ENCODE measurements around the gene XKR8.
"Not testable (repeated sequence)": the region's sequence is repeated elsewhere in the genome, so short reads cannot be mapped to it uniquely, and the experiment has no call there.

The XKR8 gene

GRCh38 chr1:27981145-27981544 is 21.4 kb downstream of the XKR8 start:
- DNase-seq (ENCODE audit: insufficient read length, low spot score) (no peak), FAIRE-seq (no peak)

GRCh38 chr1:27990920-27991537 is 31.3 kb downstream of the XKR8 start:
- DNase-seq (ENCODE audit: insufficient read length, low spot score), result no peak
- FAIRE-seq, result no peak

GRCh38 chr1:27992276-27992675 is 32.5 kb downstream of the XKR8 start:
- peak; percentile 53 for FAIRE-seq
- DNase-seq (ENCODE audit: insufficient read length, low spot score), result no peak

- DNase-seq (ENCODE audit: insufficient read length, low spot score) (no peak), FAIRE-seq (no peak)
These were observed 33.5 kb downstream of the XKR8 start for GRCh38 chr1:27993241-27993640.

GRCh38 chr1:27994060-27994459 is 34.3 kb downstream of the XKR8 start:
- no peak for DNase-seq (ENCODE audit: insufficient read length, low spot score)

DNA sequence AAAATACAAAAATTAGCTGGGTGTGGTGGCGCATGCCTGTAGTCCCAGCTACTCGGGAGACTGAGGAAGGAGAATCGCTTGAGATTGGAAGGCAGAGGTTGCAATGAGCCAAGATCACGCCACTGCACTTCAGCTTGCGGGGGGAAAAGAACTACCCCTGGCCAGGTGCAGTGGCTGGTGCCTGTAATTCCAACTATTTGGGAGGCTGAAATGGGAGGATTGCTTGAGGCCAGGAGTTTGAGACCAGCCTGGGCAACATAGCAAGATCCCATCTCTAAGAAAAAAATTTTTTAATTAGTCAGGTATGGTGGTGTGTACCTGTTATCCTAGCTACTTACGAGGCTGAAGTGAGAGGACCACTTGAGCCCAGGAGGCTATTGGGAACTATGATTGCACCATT is 34.8 kb downstream of the XKR8 start:
- not testable (repeated sequence) for DNase-seq (ENCODE audit: insufficient read length, low spot score); FAIRE-seq

More at GRCh38 chr1:27994060-27994459, 34.3 kb downstream of the XKR8 start:
- no peak for FAIRE-seq

GRCh38 chr1:27999055-27999454 is 39.3 kb downstream of the XKR8 start:
- DNase-seq (ENCODE audit: insufficient read length, low spot score) (no peak), FAIRE-seq (no peak)

GRCh38 chr1:28002600-28002999 is 42.8 kb downstream of the XKR8 start:
- no peak for DNase-seq (ENCODE audit: insufficient read length, low spot score)
- no peak for FAIRE-seq

GRCh38 chr1:28003117-28003516 is 43.3 kb downstream of the XKR8 start:
- DNase-seq (ENCODE audit: insufficient read length, low spot score), result not testable (repeated sequence)

GRCh38 chr1:28010969-28011368 is 51.2 kb downstream of the XKR8 start:
- DNase-seq (ENCODE audit: insufficient read length, low spot score), result no peak
- FAIRE-seq, result no peak

More at GRCh38 chr1:28003117-28003516, 43.3 kb downstream of the XKR8 start:
- FAIRE-seq, result not testable (repeated sequence)
